Measurements from ENCODE around the gene AUTS2. TPM values are rescaled to one million over a fixed set of nuclear protein-coding genes. Genes with fewer than 3 reads are reported as not detected.

AUTS2 gene
- total RNA-seq, 2 experiments from 2014 or later, result 15.2 to 16.3 TPM

GRCh38 chr7:70383066-70383782 lies 784.9 kb downstream of the AUTS2 start:
- Mint-ChIP-seq H3K4me3 (no peak overlapping the region), H3K9me3 (ENCODE audit: insufficient read depth) (no peaks in the 10 kb centered on the region), H3K27ac (no peak overlapping the region), H3K27me3 (ENCODE audit: low read depth) (peaks cover 8% of the 10 kb centered on the region), H3K36me3 (ENCODE audit: low read depth) (no peaks in the 10 kb centered on the region), H3K4me1 (ENCODE audit: low read depth) (no peaks in the 10 kb centered on the region)
- ChIA-PET POLR2A (interaction anchor here (0.7 kb wide), 1 partner anchor 51 kb away, joined by 3 read pairs; no protein-coding TSS in a partner anchor), CTCF (no interaction called here)
- DNase-seq (no peak), ATAC-seq (no peak)

- H3K27ac Mint-ChIP-seq, result no peak overlapping the region
- no peak overlapping the region for H3K4me3 Mint-ChIP-seq
- ChIA-PET POLR2A (no interaction called here), CTCF (no interaction called here)
- no peaks in the 10 kb centered on the region for H3K36me3 Mint-ChIP-seq (ENCODE audit: low read depth)
- no peaks in the 10 kb centered on the region for H3K9me3 Mint-ChIP-seq (ENCODE audit: insufficient read depth)
- H3K27me3 Mint-ChIP-seq (ENCODE audit: low read depth), result peaks cover 8% of the 10 kb centered on the region
- no peak for ATAC-seq
- no peak for DNase-seq
- H3K4me1 Mint-ChIP-seq (ENCODE audit: low read depth), result no peaks in the 10 kb centered on the region
These were observed 785.7 kb downstream of the AUTS2 start for GRCh38 chr7:70384024-70384423.

- no peak for ATAC-seq
- DNase-seq, result no peak
- Mint-ChIP-seq H3K27ac (no peak overlapping the region), H3K4me3 (no peak overlapping the region), H3K4me1 (ENCODE audit: low read depth) (no peaks in the 10 kb centered on the region), H3K9me3 (ENCODE audit: insufficient read depth) (no peaks in the 10 kb centered on the region), H3K36me3 (ENCODE audit: low read depth) (no peaks in the 10 kb centered on the region), H3K27me3 (ENCODE audit: low read depth) (peaks cover 8% of the 10 kb centered on the region)
- POLR2A ChIA-PET, result no interaction called here
- CTCF ChIA-PET, result no interaction called here
These were observed 786.6 kb downstream of the AUTS2 start for GRCh38 chr7:70384891-70385290.

DNA sequence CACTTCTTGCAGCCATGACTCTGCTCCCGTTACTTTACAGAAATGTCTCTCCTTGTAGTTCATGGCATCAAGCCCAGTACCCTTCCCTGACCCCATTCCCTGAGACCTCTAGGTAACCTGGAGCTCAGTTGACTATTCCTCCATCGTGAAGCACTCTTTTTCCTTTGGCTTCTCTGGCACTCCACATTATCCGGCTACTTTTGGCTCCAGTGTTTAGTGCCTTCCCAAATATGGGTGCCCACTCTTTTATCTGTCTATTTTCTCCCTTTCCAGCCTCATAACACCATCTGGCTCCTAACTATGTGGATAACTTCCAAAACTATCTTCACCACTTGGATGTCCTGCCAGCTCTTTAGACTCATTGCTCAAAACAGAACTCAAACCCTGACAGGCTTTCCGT lies 788.9 kb downstream of the AUTS2 start:
- peaks cover 4% of the 10 kb centered on the region for H3K27me3 Mint-ChIP-seq (ENCODE audit: low read depth)
- POLR2A ChIA-PET, result no interaction called here
- no peak for ATAC-seq
- H3K36me3 Mint-ChIP-seq (ENCODE audit: low read depth), result no peaks in the 10 kb centered on the region
- no peaks in the 10 kb centered on the region for H3K9me3 Mint-ChIP-seq (ENCODE audit: insufficient read depth)
- no peak for DNase-seq
- no peak overlapping the region for H3K4me3 Mint-ChIP-seq
- CTCF ChIA-PET, result no interaction called here
- no peaks in the 10 kb centered on the region for H3K4me1 Mint-ChIP-seq (ENCODE audit: low read depth)
- H3K27ac Mint-ChIP-seq, result no peak overlapping the region

GRCh38 chr7:70389531-70390151 lies 791.4 kb downstream of the AUTS2 start:
- ChIA-PET CTCF (no interaction called here), POLR2A (no interaction called here)
- H3K4me1 Mint-ChIP-seq (ENCODE audit: low read depth), result no peaks in the 10 kb centered on the region
- no peak for DNase-seq
- no peak overlapping the region for H3K27ac Mint-ChIP-seq
- no peaks in the 10 kb centered on the region for H3K9me3 Mint-ChIP-seq (ENCODE audit: insufficient read depth)
- no peaks in the 10 kb centered on the region for H3K27me3 Mint-ChIP-seq (ENCODE audit: low read depth)
- no peak overlapping the region for H3K4me3 Mint-ChIP-seq
- H3K36me3 Mint-ChIP-seq (ENCODE audit: low read depth), result no peaks in the 10 kb centered on the region
- ATAC-seq, result no peak

GRCh38 chr7:70390251-70390650 lies 792.0 kb downstream of the AUTS2 start:
- DNase-seq (no peak), ATAC-seq (no peak)
- Mint-ChIP-seq H3K9me3 (ENCODE audit: insufficient read depth) (no peaks in the 10 kb centered on the region), H3K27me3 (ENCODE audit: low read depth) (no peaks in the 10 kb centered on the region), H3K4me3 (no peak overlapping the region), H3K4me1 (ENCODE audit: low read depth) (no peaks in the 10 kb centered on the region), H3K36me3 (ENCODE audit: low read depth) (no peaks in the 10 kb centered on the region), H3K27ac (no peak overlapping the region)
- ChIA-PET CTCF (no interaction called here), POLR2A (no interaction called here)

DNA sequence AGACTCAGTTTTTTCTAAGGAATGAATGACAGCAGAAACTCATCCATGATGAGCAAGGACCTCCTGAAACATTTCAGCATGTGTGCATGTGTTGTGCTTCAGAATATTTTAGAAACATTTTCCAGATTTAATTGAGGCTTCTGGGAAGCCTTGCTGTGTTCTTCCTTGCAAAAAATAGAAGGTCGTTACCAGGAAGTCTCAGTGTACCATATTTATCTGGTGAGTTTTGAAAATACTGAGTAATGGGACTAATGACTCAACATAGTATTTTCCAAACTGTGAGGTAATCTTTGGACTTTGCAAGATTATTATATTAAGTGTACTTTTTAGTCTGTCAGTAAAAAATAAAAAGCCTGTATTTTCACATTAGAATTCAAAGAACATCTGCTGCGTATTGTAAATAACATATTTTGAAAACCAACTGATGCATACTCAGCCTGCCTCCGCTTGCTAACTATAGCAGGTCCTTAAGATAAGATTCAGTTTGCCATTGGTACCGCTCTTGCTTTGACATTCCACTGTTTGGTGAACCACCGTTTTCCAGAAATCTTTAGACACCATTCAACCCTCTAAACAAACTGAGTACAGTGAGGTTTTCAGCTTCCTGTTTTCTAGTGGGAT lies 794.1 kb downstream of the AUTS2 start:
- ATAC-seq (no peak), DNase-seq (no peak)
- no peak overlapping the region for H3K4me3 Mint-ChIP-seq
- no peak overlapping the region for H3K27ac Mint-ChIP-seq
- POLR2A ChIA-PET, result no interaction called here
- no peaks in the 10 kb centered on the region for H3K9me3 Mint-ChIP-seq (ENCODE audit: insufficient read depth)
- no peaks in the 10 kb centered on the region for H3K4me1 Mint-ChIP-seq (ENCODE audit: low read depth)
- H3K36me3 Mint-ChIP-seq (ENCODE audit: low read depth), result no peaks in the 10 kb centered on the region
- CTCF ChIA-PET, result no interaction called here
- H3K27me3 Mint-ChIP-seq (ENCODE audit: low read depth), result no peaks in the 10 kb centered on the region

GRCh38 chr7:70392877-70393435 lies 794.7 kb downstream of the AUTS2 start:
- ATAC-seq, result no peak

GRCh38 chr7:70393956-70394355 lies 795.7 kb downstream of the AUTS2 start:
- POLR2A ChIA-PET, result no interaction called here
- DNase-seq, result no peak
- no peaks in the 10 kb centered on the region for H3K36me3 Mint-ChIP-seq (ENCODE audit: low read depth)
- ATAC-seq, result no peak
- H3K27ac Mint-ChIP-seq, result no peak overlapping the region
- H3K9me3 Mint-ChIP-seq (ENCODE audit: insufficient read depth), result no peaks in the 10 kb centered on the region
- H3K4me1 Mint-ChIP-seq (ENCODE audit: low read depth), result no peaks in the 10 kb centered on the region
- CTCF ChIA-PET, result no interaction called here
- no peaks in the 10 kb centered on the region for H3K27me3 Mint-ChIP-seq (ENCODE audit: low read depth)
- H3K4me3 Mint-ChIP-seq, result no peak overlapping the region

More at GRCh38 chr7:70392877-70393435, 794.7 kb downstream of the AUTS2 start:
- Mint-ChIP-seq H3K4me3 (no peak overlapping the region), H3K9me3 (ENCODE audit: insufficient read depth) (no peaks in the 10 kb centered on the region), H3K27me3 (ENCODE audit: low read depth) (no peaks in the 10 kb centered on the region), H3K4me1 (ENCODE audit: low read depth) (no peaks in the 10 kb centered on the region), H3K36me3 (ENCODE audit: low read depth) (no peaks in the 10 kb centered on the region), H3K27ac (no peak overlapping the region)
- ChIA-PET POLR2A (no interaction called here), CTCF (no interaction called here)
- no peak for DNase-seq

- Mint-ChIP-seq H3K4me1 (ENCODE audit: low read depth) (no peaks in the 10 kb centered on the region), H3K36me3 (ENCODE audit: low read depth) (no peaks in the 10 kb centered on the region), H3K27me3 (ENCODE audit: low read depth) (peaks cover 4% of the 10 kb centered on the region), H3K4me3 (no peak overlapping the region), H3K27ac (no peak overlapping the region), H3K9me3 (ENCODE audit: insufficient read depth) (no peaks in the 10 kb centered on the region)
- DNase-seq (no peak), ATAC-seq (no peak)
- CTCF ChIA-PET, result no interaction called here
- POLR2A ChIA-PET, result no interaction called here
These were observed 802.6 kb downstream of the AUTS2 start for GRCh38 chr7:70400829-70401380.

- Mint-ChIP-seq H3K9me3 (ENCODE audit: insufficient read depth) (no peaks in the 10 kb centered on the region), H3K27ac (no peak overlapping the region)
- ATAC-seq, result no peak
These were observed 803.8 kb downstream of the AUTS2 start for GRCh38 chr7:70402069-70402468.

GRCh38 chr7:70405241-70405640 lies 807.0 kb downstream of the AUTS2 start:
- Mint-ChIP-seq H3K27ac (no peak overlapping the region), H3K27me3 (ENCODE audit: low read depth) (peaks cover 2% of the 10 kb centered on the region), H3K9me3 (ENCODE audit: insufficient read depth) (no peaks in the 10 kb centered on the region), H3K4me1 (ENCODE audit: low read depth) (no peaks in the 10 kb centered on the region), H3K36me3 (ENCODE audit: low read depth) (no peaks in the 10 kb centered on the region), H3K4me3 (no peak overlapping the region)
- ChIA-PET POLR2A (no interaction called here), CTCF (interaction anchor here (1.3 kb wide), 1 partner anchor 293 kb away, joined by 3 read pairs; no protein-coding TSS in a partner anchor)
- ATAC-seq (no peak), DNase-seq (no peak)

More at GRCh38 chr7:70402069-70402468, 803.8 kb downstream of the AUTS2 start:
- H3K36me3 Mint-ChIP-seq (ENCODE audit: low read depth), result no peaks in the 10 kb centered on the region
- CTCF ChIA-PET, result no interaction called here
- no peaks in the 10 kb centered on the region for H3K4me1 Mint-ChIP-seq (ENCODE audit: low read depth)
- H3K4me3 Mint-ChIP-seq, result no peak overlapping the region
- POLR2A ChIA-PET, result no interaction called here
- H3K27me3 Mint-ChIP-seq (ENCODE audit: low read depth), result peaks cover 4% of the 10 kb centered on the region
- DNase-seq, result no peak

Data from activated CD8-positive, alpha-beta T cell treated with anti-CD3 and anti-CD28 coated beads, Interleukin-2, amount 10 ng/mL, durations not matched to agents 7 days and 5 days (primary cell).